GM12864 (cell line): Measurements from ENCODE around the gene ACAA1.

Source experiments
- DNase-seq: peaks from one replicate; pipeline ENCODE4 v3.0.0-alpha.2; 2011; ENCODE audit warnings: low read depth
- H3K4me3 ChIP-seq: 2 replicates; pipeline ENCODE4 v1.5.1; 2011; ENCODE audit warnings: mild to moderate bottlenecking, low read depth, low read length, control low read depth
- TF ChIP-seq, protein P1 (sequence below): IDR thresholded peaks from 2 replicates; pipeline ENCODE4 v1.5.1; 2011; ENCODE audit warnings: low read depth, mild to moderate bottlenecking, moderate library complexity, low read length, control low read depth, inconsistent platforms; ENCODE audit errors: missing control alignments

The ACAA1 gene

DNA sequence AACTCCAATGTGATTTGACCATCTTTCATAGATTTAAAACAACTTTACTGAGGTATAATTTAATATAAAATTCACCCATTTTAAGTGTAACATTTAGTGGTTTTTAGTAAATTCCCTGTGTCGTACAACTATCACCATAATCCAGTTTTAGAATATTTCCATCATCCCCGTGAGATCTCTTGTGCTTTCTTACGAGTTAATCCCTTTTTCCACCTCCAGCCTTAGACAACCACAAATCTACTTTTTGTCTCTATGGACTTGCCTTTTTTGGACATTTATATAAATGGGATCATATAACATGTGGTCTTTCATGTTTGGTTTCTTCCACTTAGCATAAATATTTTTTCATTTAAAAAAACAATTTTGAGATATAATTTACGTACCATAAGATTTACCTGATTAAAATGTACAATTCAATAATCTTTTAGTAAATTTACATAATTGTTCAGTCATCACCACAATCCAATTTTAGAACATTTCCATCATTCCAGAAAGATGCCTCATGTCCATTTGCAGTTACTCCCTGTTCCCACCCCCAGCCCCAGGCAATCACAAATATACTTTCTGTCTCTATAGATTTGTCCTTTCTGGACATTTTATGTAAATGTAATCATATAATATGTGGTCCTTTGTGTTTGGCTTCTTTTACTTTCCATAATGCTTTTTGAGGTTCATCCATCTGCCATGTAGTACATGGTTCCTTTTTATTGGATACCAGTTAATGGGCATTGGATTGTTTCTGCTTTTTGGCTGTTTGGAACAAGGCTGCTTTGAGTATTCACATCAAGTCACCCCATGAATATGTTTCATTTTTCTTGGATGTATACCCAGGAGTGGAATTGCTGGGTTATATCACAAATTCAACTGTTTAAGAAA lies 31.5 kb upstream of the ACAA1 start:
- TF ChIP-seq, protein P1, sequence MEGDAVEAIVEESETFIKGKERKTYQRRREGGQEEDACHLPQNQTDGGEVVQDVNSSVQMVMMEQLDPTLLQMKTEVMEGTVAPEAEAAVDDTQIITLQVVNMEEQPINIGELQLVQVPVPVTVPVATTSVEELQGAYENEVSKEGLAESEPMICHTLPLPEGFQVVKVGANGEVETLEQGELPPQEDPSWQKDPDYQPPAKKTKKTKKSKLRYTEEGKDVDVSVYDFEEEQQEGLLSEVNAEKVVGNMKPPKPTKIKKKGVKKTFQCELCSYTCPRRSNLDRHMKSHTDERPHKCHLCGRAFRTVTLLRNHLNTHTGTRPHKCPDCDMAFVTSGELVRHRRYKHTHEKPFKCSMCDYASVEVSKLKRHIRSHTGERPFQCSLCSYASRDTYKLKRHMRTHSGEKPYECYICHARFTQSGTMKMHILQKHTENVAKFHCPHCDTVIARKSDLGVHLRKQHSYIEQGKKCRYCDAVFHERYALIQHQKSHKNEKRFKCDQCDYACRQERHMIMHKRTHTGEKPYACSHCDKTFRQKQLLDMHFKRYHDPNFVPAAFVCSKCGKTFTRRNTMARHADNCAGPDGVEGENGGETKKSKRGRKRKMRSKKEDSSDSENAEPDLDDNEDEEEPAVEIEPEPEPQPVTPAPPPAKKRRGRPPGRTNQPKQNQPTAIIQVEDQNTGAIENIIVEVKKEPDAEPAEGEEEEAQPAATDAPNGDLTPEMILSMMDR = no peak
- no peak for DNase-seq
- H3K4me3 ChIP-seq = no peak overlapping the region; the same call in 1 of the 2 replicates

DNA sequence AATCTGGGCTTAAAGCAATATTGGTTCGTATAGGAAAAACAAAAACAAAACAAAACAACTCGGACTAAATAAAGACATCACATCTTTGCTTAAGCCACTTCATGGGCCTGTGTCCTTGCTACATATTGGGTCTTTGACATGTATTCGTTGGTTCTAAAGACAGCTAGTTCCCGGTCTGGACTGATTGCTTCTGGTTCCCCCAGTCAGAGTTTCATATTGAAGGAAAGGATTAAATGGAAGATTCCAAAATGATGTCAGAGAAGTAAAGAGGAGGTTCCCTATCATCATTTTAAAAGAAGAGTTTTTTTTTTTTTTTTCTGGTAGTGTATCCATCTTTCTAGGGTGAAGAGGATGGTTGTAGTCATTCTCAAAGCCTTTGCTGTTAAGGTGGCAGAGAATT lies 30.7 kb upstream of the ACAA1 start:
- H3K4me3 ChIP-seq = no peak overlapping the region; the same call in 1 of the 2 replicates
- DNase-seq = no peak
- TF ChIP-seq, protein P1 = no peak

DNA sequence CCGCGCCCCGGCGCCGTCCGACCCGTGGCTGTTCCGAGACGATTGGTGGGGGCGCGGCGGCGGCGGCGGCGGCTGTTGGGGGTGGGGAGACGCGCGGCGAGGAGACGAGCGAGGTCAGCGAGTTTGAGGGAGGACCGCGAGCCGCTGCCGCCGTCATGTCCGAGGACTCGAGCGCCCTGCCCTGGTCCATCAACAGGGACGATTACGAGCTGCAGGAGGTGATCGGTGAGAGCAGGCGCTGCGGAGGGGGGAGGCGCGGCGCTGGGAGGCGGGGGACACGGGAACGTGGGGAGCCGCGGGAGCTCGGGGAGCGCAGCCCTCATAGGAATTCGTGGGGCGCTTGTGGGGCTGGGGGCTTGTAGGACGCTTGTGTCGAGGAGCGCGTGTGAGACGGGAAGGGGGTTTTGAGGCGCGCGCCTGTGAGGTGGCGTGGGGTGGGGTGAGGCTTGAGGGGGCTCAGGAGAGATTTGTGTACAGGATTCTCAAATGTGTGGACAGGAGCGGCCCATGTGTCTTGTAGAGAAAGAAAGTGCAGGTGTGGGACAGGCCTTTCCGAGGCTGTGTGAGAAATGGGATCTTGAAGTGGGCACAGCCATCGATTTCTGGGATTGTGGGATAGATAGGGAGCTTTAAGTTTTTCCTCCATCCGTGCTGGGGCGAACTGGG lies 28.9 kb upstream of the ACAA1 start:
- DNase-seq = no peak
- TF ChIP-seq, protein P1 = no peak
- peak overlapping the region; percentile 91 for H3K4me3 ChIP-seq

DNA sequence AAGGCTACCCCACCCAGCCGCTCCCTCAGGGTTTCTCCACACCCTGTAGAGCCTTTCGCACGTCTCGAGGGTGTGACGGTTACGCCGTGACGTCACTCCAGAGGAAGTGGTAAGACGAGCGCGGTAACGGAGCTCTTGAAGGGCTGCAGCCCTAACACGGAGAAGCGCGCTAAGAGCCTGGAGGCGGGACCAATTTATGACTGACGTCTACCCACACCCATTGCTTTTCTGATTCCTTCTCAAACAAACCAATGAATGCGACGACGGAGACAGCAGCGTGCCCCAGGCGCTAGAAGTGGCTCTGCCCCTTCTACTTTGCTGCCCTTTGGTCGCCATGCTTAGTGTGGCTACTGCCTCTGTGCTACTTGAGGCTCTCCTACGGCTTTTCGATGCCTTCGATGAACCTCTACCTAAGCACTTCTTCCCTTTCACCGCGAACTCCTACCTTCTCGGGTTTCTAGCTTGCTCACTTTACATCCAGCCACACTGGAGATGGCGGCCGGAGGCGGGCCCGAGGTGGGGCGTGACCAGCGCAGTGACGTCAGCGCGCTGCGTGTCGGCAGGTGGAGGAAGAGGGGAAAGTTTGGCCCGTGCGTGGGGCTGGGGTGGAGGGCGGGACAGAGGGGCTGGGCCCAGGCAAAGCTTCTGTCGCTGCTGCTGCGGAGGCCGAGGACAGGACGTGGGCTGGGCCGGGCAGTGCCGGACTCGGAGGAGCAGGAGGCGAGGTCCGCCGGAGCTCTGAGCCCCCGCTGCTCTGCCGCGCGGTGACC lies 28.2 kb upstream of the ACAA1 start, which contains the start of gene OXSR1:
Gene OXSR1, plus strand, starts transcription at position 586 of the 770 bp plus-strand sequence. CDS start 340 bp downstream, outside the sequence.
- peak within 1 kb of the TSS; percentile 91 for H3K4me3 ChIP-seq
- DNase-seq = peak; percentile 100
- TF ChIP-seq, protein P1 = no peak

DNA sequence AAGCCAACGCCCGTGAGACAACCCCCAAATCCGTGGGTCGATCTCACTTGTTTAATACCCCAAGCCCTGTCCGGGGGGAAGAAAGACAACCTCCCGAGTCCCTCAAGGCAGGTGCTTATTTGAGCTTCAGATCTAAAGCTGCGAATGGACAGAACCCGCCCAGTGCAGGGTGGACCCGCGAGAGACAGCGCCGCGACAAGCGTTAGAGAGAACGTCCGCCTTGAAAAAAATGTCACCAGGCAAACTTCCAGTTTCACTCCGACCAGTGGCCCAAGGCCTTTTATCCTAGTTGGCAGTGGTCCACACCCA lies 27.7 kb upstream of the ACAA1 start:
- TF ChIP-seq, protein P1 = no peak
- DNase-seq = no peak

DNA sequence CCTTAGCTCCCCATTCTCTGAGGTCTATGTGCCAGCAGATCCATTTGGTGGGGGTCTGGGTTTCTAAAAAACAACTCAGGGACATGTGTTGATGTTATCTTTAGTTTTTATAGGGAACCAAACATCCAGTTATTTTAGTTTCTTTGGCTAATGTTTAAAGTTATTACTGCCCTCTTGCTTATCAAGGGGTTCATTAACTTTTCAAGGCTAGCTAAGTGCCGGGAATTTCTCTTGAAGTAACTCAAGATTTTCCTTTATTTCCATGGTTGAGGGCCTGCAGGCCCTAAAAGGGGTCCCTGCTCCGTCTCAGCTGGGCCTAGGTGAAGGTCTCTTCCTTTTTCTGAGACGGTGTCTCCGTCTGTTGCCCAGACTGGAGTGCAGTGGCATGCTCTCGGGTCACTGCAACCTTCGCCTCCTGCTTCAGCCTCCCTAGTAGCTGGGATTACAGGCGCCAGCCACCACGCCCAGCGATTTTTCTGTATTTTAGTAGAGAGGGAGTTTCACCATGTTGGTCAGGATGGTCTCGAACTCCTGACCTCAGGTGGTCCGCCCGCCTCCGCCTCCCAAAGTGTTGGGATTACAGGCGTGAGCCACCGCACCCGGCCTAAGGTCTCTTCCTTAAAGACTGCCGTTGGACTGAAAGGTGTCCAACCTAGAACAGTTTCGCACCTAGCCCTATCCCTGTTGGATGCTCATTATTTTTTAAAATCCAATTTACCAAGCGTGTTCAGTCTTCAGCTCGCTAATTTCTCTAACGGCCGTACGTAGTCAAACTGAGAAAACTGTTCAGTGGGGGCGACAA lies 27.1 kb upstream of the ACAA1 start:
- H3K4me3 ChIP-seq = peak overlapping the region; percentile 91
- DNase-seq = no peak
- TF ChIP-seq, protein P1 = no peak

More for the DNA sequence above, 27.7 kb upstream of the ACAA1 start:
- peak overlapping the region; percentile 91 for H3K4me3 ChIP-seq
